Colon (tissue), 2 donors: Measurements from ENCODE around the gene USH1C.

ENCODE experiments used
- FAIRE-seq: peaks from 2 replicates; lab custom pipeline; 2012; peaks lifted over from hg19 to GRCh38; lab: Jason Lieb, UNC
- donor health status: control.
- donor health status: control.

Gene USH1C

GRCh38 chr11:17471501-17471900 lies 72.7 kb downstream of the USH1C start:
- FAIRE-seq = no peak

DNA sequence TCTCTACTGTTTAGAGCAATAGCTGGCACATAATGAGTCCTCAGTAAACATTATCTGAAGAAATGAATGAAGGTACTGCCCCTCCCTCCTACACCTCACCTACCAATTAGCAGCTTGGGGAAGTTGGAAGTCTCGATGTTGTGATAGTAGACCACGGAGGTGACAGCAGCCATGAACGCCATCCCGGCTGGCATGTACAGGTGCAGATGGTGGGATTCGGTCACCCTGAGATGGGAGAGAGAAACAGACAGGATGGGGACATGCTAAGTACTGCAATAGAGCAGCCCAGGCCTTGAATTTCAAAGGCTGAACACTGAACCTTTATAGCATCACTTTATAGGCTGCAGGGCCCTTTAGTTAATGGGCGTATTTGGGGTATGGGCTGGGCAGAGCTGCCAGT lies 74.2 kb downstream of the USH1C start:
- FAIRE-seq = no peak

GRCh38 chr11:17468122-17468521 lies 76.1 kb downstream of the USH1C start:
- FAIRE-seq = no peak

GRCh38 chr11:17463546-17464174 lies 80.6 kb downstream of the USH1C start:
- FAIRE-seq = no peak

- no peak for FAIRE-seq
Observed at GRCh38 chr11:17462940-17463339, 81.3 kb downstream of the USH1C start.

DNA sequence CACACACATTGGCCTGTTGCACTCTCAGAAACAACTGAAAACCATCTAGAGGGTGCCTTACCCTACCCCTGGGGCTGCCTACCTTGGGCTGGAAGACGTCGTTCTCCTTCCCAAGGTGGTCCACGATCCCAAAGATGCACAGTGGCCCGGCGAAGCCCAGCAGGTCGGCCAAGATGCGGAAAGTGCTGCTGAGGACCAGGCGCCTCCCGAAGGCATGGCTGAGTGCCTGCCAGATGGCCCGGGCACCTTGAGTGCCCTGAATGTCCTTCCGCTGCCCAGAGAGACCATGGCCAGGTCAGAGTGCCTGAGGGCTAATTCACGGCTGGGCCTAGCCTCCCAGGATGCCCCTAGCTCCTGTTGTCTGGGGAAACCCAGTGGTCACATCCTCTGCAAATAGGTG lies 83.8 kb downstream of the USH1C start:
- FAIRE-seq = no peak

- FAIRE-seq = no peak
Observed at GRCh38 chr11:17459236-17459896, 84.8 kb downstream of the USH1C start.

DNA sequence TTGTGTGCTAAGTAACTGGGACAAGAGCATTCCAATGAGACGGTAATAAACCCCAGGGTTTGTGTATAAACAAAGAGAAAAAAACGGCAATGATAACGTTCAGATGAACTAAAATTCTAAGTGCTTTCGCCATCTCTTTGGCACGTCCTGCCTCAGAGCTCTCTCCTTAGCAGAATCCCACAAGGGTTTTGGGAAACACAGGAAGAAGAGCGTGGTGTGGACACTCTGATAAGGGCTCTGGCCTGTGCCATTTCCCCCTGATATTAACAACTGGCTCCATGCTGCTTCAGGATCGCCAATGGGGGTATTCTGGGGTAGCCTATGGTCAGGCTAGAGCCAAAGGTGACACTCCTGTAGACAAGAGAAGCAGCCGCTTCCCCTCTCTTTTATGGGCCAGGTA lies 85.9 kb downstream of the USH1C start:
- FAIRE-seq = no peak

- no peak for FAIRE-seq
Observed at GRCh38 chr11:17457396-17458173, 86.6 kb downstream of the USH1C start.

DNA sequence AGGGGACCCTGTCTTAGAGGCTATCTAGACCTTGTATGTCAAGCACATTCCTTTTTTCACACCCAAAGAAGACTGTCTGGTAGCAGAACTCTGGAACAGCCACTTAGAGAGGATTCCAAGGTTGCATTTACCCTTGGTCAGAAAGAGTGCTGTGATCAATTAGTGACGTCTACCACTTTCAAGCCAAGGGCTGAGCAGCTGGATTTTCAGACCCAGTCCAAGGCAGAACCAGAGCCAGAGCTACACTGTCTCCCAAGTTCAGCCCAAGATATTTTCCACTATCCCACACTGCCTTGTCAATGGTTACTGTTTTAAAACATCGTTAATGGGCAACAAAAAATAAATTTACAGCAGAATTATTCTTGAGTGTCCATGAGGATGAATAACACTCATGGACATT lies 91.5 kb downstream of the USH1C start:
- no peak for FAIRE-seq

GRCh38 chr11:17449158-17449557 lies 95.1 kb downstream of the USH1C start:
- FAIRE-seq = no peak

DNA sequence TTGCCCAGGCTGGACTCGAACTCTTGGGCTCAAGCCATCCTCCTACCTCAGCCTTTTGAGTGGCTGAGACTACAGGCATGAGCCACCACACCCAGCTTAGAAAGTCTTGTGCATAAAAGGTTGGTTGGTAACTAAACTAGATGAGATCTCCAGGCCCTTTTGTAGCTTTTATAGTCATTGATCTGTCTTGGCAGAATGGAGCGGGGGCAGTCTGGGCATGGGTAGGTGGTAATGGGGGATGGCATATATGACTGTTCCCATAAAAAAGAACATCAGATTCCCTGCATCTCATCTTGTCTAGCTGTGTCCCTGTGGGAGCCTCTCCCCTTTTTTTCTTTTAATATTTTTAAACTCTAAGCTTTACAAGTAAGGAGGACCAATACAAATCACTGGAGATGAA lies 97.7 kb downstream of the USH1C start:
- no peak for FAIRE-seq

DNA sequence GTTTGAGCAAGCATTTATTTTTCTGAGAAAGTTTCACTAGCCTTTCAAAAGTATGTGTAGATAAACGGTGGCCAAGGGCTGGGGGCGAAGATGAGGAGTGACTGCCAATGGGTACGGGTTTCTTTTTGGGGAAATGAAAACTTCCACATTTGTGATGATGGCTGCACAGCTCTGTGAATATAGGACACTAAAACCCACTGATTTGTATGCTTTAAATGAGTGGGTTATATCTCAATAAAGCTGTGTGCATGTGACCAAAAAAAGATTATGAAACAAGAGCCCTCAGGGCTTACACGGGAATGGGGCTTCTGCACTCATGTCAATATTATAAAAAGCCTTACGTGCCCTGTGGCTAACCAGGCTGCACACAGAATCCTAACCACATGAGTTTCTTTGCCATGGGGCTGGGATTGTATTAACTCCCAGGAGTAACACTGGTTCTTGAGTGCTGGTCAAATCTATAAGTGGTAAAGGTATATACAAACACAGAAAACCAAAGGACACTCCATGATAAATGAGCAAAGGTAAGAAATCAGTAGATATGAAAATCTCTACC lies 98.9 kb downstream of the USH1C start:
- FAIRE-seq = no peak

DNA sequence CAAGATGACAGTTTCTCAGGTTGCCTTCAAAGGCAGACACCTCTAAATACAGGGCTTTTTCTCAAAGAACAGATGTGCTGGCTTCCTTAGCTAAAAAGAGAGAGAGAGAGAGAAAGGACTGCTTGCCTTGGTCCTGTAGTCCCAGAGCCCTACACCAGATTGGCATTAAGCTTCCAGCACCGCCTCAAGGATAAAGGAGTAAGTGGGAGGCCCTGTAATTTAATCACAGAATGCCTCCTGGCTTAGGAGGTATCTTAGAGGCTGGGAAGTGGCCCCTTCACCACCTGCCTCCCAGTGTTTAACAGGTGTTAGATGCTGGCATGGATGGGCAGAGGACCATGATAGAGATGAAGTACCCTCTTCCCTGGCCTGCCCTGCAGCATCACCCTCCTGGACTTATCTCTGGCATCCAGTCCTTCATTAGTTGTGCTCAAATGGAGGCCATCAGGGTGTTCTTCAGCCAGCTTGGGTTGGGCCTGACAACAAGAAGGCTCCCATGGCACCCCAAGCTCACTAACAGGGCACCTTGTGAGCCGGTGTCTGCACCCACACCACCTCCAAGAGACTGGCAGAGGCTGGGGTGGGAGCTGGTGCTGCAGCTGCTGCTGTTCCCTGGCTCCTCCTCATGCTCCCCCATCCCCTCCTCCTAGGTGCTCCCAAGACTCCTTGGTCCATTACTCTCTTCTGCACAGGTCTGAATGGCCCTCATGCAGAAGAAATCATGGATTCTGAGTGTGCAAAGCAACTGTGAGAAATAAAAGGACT lies 100.1 kb downstream of the USH1C start:
- FAIRE-seq = no peak
